Frontal cortex (tissue), 4 donors: ENCODE data around the gene SLC4A2. TPM values are rescaled to one million over a fixed set of nuclear protein-coding genes. Genes with fewer than 3 reads are reported as not detected.
A peak's percentile ranks its signal among the peaks of the same experiment; 100 is the strongest.

Experiments used
- DNase-seq, 2 donors: peaks; one replicate each; pipeline ENCODE4 v3.0.0; 2012; ENCODE audit warnings: low spot score in 2 of 2
- FAIRE-seq: peaks from 2 replicates; lab custom pipeline; 2012; peaks lifted over from hg19 to GRCh38; lab: Jason Lieb, UNC
- total RNA-seq: library from RNA; depleted of rRNA; stranded (reverse); fragments of >200 nt; gene quantifications from one replicate; pipeline ENCODE4 v1.2.3, GENCODE V29; 2014
- donor health status: control.
- donor health status: control.
- donor health status: control.

The SLC4A2 gene
- total RNA-seq, 1 donor from 2014 or later, result 10.6 TPM

DNA sequence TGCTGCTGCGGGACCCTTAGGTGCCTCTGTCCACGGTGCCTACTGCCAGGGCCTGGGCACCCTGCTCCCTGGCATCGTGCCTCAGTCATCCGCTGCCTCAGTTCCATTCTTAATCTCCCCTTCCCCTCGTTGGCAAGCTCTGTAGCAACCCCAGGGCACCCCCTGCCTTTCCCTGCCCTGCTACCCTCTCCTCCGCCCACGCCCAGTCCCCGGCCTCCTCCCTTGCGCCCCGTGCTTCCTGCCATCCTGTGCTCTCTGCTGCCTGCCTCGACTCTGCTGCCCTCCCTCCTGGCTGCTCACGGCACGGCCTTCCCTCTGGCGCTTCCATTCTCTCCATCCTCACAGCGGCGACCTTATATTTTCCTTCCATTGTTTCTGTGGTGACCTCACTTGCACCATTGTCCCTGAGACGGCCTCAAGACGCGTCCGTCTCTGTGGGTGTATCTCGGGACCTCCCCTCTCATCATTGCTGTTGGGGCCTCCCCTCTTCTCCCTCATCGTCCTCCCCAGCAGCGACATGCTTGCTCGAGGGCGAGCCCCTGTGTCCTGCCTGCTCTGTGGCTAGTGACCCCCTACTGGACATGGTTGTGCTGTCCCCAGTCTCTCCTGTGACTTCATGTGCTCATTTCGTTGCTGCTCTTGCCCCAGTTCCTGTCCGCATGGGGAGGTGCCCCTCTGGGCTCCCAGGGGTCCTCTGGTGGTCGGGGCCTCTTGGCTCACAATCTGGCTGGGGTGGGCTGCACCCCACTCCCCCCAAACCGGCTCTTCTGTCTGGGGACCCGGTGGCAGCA, 62.2 kb downstream of the SLC4A2 start:
- FAIRE-seq (no peak), DNase-seq (no peak)

DNA sequence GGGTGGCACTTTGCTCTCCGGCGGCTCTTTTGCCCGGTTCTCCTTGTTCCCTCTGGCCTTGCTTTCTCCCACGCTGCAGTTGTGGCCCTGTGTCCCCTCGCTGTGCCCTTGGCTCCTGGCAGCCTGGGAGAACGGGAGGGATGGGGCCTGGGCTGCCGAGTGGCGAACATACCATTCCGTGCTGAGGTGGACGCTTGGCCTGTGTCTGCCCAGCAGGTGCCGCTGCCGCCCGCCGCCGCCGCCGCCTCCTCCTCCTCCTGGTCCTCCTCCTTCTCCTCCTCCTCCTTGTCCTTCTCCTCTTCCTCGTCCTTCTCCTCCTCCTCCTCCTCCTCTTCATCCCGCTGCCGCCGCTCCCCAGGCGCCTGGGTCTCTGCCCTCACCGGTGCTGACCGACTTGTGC, 62.9 kb downstream of the SLC4A2 start:
- no peak for DNase-seq
- no peak for FAIRE-seq

DNA sequence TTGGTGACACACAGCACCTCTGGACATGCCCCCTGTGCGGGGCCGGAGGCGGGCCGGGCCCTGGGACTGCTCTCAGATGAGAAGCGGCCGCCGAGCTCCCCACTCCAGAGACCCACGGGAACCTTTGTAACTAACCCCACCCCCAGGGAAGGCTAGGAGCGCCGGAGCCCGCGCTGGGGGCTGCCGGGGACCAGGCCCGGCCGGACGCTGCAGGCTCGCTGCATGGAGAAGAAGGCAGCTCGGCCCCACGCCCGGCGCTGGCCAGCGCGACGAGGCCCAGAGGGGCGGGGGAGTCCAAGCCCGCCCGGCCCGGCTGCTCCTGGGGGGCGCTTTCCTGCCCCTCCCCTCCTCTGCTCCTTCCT, 63.4 kb downstream of the SLC4A2 start:
- FAIRE-seq (no peak), DNase-seq (no peak)

DNA sequence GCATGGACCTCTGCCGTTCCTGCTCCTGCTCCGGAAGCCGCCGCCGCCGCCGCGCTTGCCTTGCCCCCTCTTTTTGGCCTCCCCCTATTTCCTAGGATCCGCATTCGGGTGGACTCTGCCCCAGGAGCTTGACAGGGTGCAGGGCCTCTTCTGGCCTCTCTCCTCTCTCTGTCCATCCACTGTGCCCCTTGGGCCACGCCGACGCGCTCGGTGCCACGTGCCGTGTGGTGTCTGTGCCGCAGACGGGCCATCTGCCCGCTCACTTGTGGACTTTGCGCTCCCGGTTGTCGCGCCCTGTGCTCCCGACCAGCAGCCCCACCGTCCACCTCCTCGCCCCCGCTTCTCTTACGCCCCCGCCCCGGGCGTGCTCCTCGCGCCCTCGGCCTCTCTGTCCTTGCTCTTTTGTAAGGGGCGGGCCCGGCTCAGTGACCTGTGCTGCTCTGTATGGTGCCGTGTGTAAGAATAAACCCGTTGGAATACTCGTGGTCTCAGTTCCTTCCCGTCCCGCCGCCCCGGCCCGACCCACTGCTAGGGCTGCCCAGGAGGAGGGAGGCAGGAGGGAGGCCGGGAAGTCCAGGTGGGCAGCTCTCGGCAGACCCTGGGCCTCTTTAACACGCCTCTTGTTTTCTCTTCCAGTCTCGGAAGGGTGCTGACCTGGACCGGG, 63.9 kb downstream of the SLC4A2 start:
- DNase-seq, result no peak
- FAIRE-seq, result no peak

DNA sequence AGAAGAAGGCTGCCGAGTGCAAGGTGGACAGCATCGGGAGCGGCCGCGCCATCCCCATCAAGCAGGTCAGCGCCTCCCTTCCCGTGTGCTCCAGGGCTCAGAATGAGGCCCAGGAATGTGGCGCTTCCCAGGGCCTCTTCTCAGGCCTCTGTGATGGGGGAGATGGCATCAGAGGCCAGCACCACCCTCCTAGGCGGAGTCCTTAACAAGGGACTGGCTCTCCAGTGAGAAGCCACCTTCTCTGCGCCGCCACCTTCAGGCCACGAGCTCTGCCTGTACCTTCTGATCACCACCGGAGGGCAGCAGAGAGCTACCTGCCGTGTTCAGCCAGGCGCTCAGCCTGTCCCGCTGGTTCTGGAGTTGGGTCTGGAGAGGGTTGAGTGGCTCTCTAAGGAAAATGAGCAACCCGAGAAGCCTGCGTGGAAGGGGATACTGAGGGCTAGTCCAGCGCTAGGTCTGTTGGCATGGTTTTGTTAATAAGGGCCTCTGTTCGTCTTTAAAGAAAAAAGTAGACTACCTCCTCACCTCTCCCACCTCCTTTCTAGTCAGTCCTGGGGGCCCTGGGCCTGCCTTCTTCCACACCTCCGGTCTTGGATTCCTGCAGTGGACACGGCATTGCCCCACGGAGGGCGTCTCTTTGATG, 64.6 kb downstream of the SLC4A2 start:
- DNase-seq (peak; percentile 97), FAIRE-seq (no peak)

DNA sequence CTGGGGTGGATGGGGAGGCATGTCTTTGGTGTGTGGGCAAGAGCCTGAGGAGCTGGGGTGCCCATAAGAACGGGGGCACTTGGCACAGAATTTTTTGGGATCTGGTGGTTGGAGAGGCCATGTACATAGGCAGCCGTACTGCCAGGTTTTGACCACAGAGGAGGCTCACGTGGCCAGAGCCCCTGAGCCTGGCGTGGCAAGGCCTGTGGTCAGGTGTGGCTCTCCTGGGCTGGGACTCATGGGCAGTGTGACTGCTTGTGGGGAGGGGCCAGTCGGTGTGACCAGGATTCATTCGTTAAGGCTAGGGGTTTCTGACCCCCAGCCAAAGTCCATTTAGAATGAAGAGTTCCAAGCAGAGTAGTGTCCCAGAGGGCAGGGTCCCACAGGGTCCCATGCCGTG, 65.1 kb downstream of the SLC4A2 start:
- DNase-seq, result no peak
- FAIRE-seq, result no peak

DNA sequence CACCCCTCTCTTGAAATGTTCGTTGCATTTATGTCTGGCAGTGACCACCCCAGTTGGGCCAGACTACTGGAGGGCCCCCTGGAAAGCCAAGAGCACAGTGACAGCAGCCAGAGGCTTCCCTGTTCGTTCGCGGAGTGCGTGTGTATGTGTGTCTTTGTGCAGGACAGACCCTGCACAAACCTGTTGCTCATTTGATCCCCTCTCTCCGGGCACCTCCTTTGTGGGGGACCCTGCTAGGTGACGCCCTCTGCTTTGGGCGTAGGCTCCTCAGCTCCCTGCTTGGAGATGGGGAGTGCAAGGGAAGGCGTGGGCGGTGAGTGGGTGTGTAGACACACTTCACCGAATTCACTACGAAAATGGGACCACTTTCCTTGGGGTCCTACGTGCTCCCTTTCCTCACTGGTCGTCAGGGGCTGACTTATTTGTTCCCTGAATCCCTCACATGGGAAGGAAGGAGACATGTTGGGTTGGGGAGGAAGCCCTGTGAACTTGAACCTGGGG, 65.6 kb downstream of the SLC4A2 start:
- DNase-seq (no peak), FAIRE-seq (no peak)

DNA sequence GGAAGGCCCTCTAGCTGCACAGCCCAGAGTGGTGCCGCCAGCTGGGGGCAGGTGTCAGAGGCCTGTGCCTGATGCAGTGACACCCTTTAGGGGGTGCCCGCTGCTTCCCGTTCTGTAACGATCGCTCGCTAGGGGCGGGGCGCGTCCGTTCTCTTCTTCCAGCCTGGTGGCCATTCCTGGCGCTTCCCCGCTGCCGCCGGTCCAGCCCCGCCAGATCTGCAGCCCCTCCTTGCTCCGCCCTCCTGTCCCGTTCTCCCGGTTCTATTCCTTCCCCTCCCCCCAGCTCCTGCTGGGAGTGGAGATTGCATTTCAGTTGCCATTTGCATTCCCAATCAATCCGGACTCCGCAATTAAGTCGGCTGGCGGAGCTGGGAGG, 66.1 kb downstream of the SLC4A2 start:
- DNase-seq (no peak), FAIRE-seq (no peak)

DNA sequence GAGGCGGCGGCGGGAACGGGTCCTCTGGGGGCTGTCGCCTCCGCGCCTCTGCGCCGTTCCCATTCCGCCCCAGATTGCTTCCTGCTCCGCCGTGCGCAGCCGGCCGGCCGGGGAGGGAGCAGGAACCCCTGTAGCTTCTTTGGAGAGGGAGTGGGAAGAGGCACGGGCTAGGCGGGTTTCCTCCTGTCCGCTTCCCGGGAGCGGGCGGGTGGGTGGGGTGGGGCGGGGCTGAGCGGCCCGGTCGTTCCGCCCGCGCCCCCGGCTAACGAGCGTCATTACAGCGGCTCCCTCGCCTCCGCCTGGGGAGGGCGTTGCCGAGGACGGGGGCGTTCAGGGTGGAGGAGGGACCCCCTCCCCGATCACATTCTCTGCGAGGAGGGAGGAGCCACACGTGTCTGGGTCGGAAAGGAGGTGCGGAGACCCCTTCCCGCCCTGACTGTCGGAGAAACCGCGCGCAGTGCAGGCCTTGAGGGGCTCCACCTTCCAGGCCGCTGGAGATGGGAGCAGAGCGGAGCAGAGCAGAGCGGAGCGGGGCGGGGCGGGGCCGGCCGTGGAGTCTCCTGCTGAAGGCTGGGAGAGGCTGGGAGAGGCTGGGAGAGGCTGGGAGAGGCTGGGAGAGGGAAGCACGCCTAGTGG, 66.6 kb downstream of the SLC4A2 start:
- FAIRE-seq (no peak), DNase-seq (no peak)

Other genes with a start within 250 kb of the SLC4A2 start
- gene AOC1, start 207.1 kb upstream of the SLC4A2 start, total RNA-seq, result not detected
- 6.1 TPM for gene KCNH2, start 81.3 kb upstream of the SLC4A2 start, total RNA-seq
- 0.82 TPM for gene NOS3, start 68.6 kb upstream of the SLC4A2 start, total RNA-seq
- 2.4 TPM for gene ATG9B, start 35.1 kb upstream of the SLC4A2 start, total RNA-seq
- gene ABCB8, start 31.1 kb upstream of the SLC4A2 start, total RNA-seq, result 22.8 TPM
- 0.82 TPM for gene ASIC3, start 11.1 kb upstream of the SLC4A2 start, total RNA-seq
- gene CDK5, start 1.7 kb upstream of the SLC4A2 start, total RNA-seq, result 47.7 TPM
- 32.6 TPM for gene FASTK, start 21.2 kb downstream of the SLC4A2 start, total RNA-seq
- 10.2 TPM for gene TMUB1, start 23.9 kb downstream of the SLC4A2 start, total RNA-seq
- gene AGAP3, start 26.9 kb downstream of the SLC4A2 start, total RNA-seq, result 92.9 TPM
- gene GBX1, start 108.1 kb downstream of the SLC4A2 start, total RNA-seq, result 0.41 TPM
- gene ASB10, start 127.7 kb downstream of the SLC4A2 start, total RNA-seq, result not detected
- not detected for gene H2BK1, start 150.9 kb downstream of the SLC4A2 start, total RNA-seq
- 38.3 TPM for gene ABCF2, start 167.6 kb downstream of the SLC4A2 start, total RNA-seq
- gene CHPF2, start 172.9 kb downstream of the SLC4A2 start, total RNA-seq, result 18.3 TPM
- 145 TPM for gene SMARCD3, start 189.1 kb downstream of the SLC4A2 start, total RNA-seq